Activated CD8-positive, alpha-beta memory T cell treated with anti-CD3 and anti-CD28 coated beads, Interleukin-2, amount 50 U/mL, for 24 hours (primary cell): ENCODE data around the gene PRKAA1.
A peak's percentile ranks its signal among the peaks of the same experiment; 100 is the strongest.

Source experiments
- DNase-seq: peaks from one replicate; pipeline ENCODE4 v3.0.0-alpha.2; 2020; ENCODE audit errors: extremely low read depth

The PRKAA1 gene

GRCh38 chr5:40780199-40780598, 18.0 kb downstream of the PRKAA1 start:
- no peak for DNase-seq

- no peak for DNase-seq
These were observed 18.6 kb downstream of the PRKAA1 start for GRCh38 chr5:40779561-40779960.

- no peak for DNase-seq
These were observed 20.0 kb downstream of the PRKAA1 start for GRCh38 chr5:40778133-40778532.

- DNase-seq = no peak
These were observed 21.6 kb downstream of the PRKAA1 start for GRCh38 chr5:40776658-40776977.

- DNase-seq = no peak
These were observed 22.1 kb downstream of the PRKAA1 start for GRCh38 chr5:40775846-40776657.

GRCh38 chr5:40775085-40775845, 22.9 kb downstream of the PRKAA1 start:
- no peak for DNase-seq

GRCh38 chr5:40774623-40775022, 23.6 kb downstream of the PRKAA1 start:
- no peak for DNase-seq

- DNase-seq = no peak
These were observed 27.4 kb downstream of the PRKAA1 start for GRCh38 chr5:40770764-40771163.

- no peak for DNase-seq
These were observed 35.5 kb downstream of the PRKAA1 start for GRCh38 chr5:40762705-40763104.

GRCh38 chr5:40757400-40757799, 40.8 kb downstream of the PRKAA1 start:
- DNase-seq = no peak

GRCh38 chr5:40755407-40756365, 42.5 kb downstream of the PRKAA1 start, which contains the start of gene TTC33:
TTC33 (minus strand) TSS chr5:40755961; CDS start chr5:40747018, 8,943 bp downstream.
- peak; percentile 85 for DNase-seq

GRCh38 chr5:40755093-40755406, 43.1 kb downstream of the PRKAA1 start:
- DNase-seq = no peak

GRCh38 chr5:40754381-40755092, 43.6 kb downstream of the PRKAA1 start:
- no peak for DNase-seq

- DNase-seq = no peak
These were observed 51.5 kb downstream of the PRKAA1 start for GRCh38 chr5:40746703-40747102.

GRCh38 chr5:40743771-40744170, 54.4 kb downstream of the PRKAA1 start:
- DNase-seq = no peak

GRCh38 chr5:40738502-40738901, 59.7 kb downstream of the PRKAA1 start:
- DNase-seq = no peak

GRCh38 chr5:40736103-40736875, 61.9 kb downstream of the PRKAA1 start:
- DNase-seq = no peak

GRCh38 chr5:40735609-40736008, 62.6 kb downstream of the PRKAA1 start:
- no peak for DNase-seq

GRCh38 chr5:40734986-40735385, 63.2 kb downstream of the PRKAA1 start:
- no peak for DNase-seq

- no peak for DNase-seq
These were observed 64.2 kb downstream of the PRKAA1 start for GRCh38 chr5:40733879-40734563.
